ENCODE results near the gene BPIFB2.

DNA sequence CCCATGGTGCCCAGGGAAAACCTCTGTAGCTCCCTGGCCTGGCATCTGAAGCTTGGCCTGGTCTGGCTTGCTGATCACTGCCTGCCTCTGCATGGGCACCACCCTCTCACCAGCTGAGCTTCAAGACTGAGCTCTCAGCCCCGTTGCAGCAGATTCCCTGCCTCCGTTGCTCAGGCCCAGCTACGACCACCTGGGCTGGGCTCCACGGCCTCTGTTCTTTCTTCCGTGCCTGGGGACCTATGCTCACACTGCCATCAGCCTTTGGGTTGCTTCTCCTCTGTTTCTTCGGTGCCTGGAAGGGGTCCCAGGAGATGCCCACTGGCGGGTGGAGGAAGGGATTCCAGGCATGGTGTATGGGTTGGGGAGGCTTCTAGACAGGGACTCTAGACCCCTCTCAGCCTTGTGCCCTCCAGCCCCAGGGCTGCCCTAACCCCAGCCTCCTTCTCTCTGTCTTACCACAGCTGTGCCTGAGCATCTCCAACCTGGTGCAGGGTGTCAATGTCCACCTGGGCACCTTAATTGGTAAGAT is 9.1 kb downstream of the BPIFB2 start:
- TF ChIP-seq, protein P1, sequence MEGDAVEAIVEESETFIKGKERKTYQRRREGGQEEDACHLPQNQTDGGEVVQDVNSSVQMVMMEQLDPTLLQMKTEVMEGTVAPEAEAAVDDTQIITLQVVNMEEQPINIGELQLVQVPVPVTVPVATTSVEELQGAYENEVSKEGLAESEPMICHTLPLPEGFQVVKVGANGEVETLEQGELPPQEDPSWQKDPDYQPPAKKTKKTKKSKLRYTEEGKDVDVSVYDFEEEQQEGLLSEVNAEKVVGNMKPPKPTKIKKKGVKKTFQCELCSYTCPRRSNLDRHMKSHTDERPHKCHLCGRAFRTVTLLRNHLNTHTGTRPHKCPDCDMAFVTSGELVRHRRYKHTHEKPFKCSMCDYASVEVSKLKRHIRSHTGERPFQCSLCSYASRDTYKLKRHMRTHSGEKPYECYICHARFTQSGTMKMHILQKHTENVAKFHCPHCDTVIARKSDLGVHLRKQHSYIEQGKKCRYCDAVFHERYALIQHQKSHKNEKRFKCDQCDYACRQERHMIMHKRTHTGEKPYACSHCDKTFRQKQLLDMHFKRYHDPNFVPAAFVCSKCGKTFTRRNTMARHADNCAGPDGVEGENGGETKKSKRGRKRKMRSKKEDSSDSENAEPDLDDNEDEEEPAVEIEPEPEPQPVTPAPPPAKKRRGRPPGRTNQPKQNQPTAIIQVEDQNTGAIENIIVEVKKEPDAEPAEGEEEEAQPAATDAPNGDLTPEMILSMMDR (conservative IDR thresholded peaks at IDR 0.05 in 1 of 2, IDR thresholded peaks at IDR 0.05 in 1 of 2; ENCODE audit: low read depth in 1 of 2, low read length in 2 of 2), result no peak
- TF ChIP-seq EZH2 (IDR thresholded peaks at IDR 0.05; ENCODE audit: low read length, missing control alignments), result no peak

Measured in fibroblast of lung (primary cell).